Measurements from ENCODE around the gene KRT80.

- TF ChIP-seq ATF3 (IDR thresholded peaks at IDR 0.05), result no peak
- peak in 2 of 3 experiments; percentile 31 to 51; a peak in 3 of 6 replicates for TF ChIP-seq CTCF (IDR thresholded peaks at IDR 0.05 in 2 of 3, conservative IDR thresholded peaks at IDR 0.05 in 1 of 3; ENCODE audit: borderline replicate concordance in 1 of 3, insufficient read depth in 1 of 3, low read depth in 2 of 3, low read length in 2 of 3)
- no peak for TF ChIP-seq SIN3A (IDR thresholded peaks at IDR 0.05; ENCODE audit: low read depth)
- no peak for TF ChIP-seq POLR2A (IDR thresholded peaks at IDR 0.05; ENCODE audit: borderline replicate concordance, extremely low read depth, insufficient read depth, insufficient read length)
These were observed 22.6 kb upstream of the KRT80 start for GRCh38 chr12:52214421-52214802.
